Stimulated activated CD4-positive, alpha-beta T cell treated with anti-CD3 and anti-CD28 coated beads, TNF-alpha, amount 100 ng/mL, for 4 hours (primary cell): Measurements from ENCODE around the gene MYH15.

Source experiments
- DNase-seq, 3 experiments: peaks; one replicate each; pipeline ENCODE4 v3.0.0-alpha.2; 2020; ENCODE audit warnings: low read depth in 3 of 3

Gene MYH15

GRCh38 chr3:108415661-108416060, 94.7 kb downstream of the MYH15 start:
- no peak for DNase-seq

GRCh38 chr3:108414007-108414406, 96.4 kb downstream of the MYH15 start:
- DNase-seq: no peak

DNA sequence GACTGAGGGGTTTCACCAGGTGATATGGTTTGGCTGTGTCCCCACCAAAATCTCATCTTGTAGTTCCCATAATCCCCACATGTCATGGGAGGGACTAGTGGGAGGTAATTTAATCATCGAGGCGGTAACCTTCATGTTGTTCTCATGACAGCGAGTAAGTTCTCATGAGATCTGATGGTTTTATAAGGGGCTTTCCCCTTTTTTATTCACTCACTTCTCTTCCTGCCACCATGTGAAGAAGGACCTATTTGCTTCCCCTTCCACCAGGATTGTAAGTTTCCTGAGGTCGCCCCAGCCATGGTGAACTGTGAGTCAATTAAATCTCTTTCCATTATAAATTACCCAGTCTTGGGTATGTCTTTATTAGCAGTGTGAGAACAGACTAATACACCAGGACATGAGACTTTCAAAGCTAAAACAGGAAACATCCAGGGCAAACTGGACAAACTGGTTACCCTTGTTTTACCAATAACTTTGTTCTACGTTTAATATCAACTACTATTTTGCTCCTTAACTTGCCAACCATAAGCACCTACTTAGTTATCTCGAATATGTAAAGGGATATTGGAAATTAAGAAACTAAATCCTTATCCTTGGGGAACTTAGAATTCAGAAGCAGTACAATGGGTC, 98.2 kb downstream of the MYH15 start:
- no peak for DNase-seq

DNA sequence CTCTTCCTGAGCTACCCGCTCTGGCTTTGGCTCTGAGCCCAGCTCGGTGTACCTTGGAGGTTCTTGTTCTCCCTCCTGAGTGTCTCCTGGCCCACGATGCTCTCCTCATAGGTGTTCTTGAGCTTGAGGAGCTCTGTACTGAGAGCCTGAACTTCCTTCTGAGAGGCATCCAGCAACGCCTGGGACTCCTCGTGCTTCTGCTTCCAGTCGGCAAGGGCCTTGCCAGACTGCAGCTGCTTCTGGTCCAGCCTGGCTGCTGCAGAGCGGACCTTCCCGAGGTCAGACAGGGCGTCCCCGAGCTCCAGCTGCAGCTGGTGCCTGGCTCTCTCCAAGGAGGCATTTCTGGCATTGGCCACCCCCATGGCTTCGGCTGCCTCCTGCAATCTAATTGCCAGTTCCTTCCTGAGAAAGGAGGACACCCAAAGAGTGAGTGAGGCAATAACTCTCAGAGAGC, 99.8 kb downstream of the MYH15 start:
- DNase-seq: no peak

DNA sequence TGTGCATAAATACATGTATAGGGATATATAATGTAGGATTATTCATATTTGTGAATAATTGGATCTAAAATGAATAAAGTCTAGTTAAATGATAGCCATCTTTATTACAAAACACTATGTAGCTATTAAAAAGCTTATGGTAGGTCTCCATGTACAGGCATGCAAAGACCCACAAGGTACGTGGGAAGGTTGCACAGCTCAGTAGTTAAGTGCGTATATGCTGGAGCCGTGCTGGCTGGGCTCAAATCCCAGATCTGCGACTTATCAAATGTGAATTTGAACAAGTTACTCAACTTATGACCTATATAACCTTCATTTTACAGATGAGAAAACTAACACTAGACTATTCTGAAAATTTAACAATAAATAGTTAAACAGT, 100.6 kb downstream of the MYH15 start:
- no peak for DNase-seq

- DNase-seq: no peak
Measured at GRCh38 chr3:108408883-108409799, 101.3 kb downstream of the MYH15 start.

GRCh38 chr3:108407886-108408285, 102.5 kb downstream of the MYH15 start:
- DNase-seq: no peak

GRCh38 chr3:108406661-108407206, 103.7 kb downstream of the MYH15 start:
- DNase-seq: peak in 1 of 3 experiments; percentile 3

- DNase-seq: no peak
Measured at GRCh38 chr3:108406063-108406660, 104.2 kb downstream of the MYH15 start.

GRCh38 chr3:108404368-108404767, 106.0 kb downstream of the MYH15 start:
- no peak for DNase-seq

DNA sequence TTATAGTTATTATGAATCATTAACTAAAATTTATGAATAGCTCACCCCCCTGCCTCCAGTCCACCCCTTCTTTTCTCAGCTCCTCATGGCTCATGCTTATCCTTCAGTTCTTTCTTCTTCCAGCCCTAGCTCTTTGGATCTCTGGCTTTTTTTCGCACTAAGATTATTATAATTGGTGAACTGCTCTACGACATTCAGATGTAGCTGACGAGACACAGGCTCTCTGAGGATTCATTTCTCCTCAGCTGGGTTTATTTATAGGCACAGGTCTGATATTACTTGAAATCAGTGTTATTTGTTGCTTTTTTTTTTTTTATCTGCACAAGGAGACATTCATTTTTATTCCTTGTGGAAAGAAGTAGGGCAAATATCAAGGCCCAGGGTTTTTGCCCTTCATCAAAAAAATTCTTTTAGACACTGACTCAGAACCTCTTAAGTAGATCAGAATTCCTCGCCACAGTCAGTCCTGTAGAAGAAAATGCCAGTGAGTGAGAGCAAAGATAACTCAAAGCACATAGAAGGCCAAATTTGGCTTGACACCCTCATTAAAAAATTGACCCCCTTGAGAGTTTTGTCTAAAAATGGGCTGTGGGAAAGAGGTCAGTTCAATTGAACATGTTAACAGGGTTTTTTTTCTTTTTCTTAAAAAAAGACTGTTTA, 106.6 kb downstream of the MYH15 start:
- DNase-seq: no peak

- no peak for DNase-seq
Measured at GRCh38 chr3:108403198-108403597, 107.2 kb downstream of the MYH15 start.

DNA sequence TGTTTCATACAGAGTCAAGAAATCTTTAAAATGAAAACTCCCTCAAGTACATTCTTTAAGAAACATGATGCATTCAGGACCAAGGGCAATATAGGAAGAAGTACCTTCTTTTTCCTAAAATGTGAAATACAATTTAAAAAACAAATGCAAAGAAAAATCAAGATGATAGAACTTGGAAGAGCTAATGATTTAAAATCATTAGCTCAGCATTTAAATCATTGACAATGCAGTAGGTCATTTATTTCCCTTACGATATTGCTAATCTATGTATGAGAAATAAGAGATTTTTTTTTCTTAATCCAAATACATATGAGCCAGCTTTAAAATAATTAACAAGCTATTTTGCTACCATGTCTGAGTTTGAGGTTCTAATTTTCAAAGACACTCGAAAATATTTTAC, 108.6 kb downstream of the MYH15 start:
- no peak for DNase-seq

GRCh38 chr3:108398510-108398909, 111.9 kb downstream of the MYH15 start:
- no peak for DNase-seq

DNA sequence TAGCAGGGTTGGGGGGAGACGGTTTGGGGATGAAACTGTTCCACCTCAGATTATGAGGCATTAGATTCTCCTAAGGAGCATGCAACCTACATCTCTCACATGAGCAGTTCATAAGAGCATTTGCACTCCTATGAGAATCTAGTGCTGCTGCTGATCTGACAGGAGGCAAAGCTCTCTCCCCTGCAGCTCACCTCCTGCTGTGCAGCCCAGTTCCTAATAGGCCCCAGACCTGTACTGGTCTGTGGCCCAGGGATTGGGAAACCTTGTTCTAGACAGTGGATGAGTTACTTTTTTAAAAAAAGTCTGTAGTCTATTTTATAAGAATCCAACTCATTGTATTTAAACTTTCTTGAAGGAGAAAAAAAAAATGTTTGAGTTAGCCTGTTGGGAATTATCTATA, 114.1 kb downstream of the MYH15 start:
- DNase-seq: no peak

- DNase-seq: no peak
Measured at GRCh38 chr3:108394563-108394962, 115.8 kb downstream of the MYH15 start.

GRCh38 chr3:108394016-108394415, 116.4 kb downstream of the MYH15 start:
- DNase-seq: no peak

- no peak for DNase-seq
Measured at GRCh38 chr3:108393128-108393900, 117.1 kb downstream of the MYH15 start.

- no peak for DNase-seq
Measured at GRCh38 chr3:108391917-108392593, 118.3 kb downstream of the MYH15 start.

- no peak for DNase-seq
Measured at GRCh38 chr3:108389372-108389771, 121.0 kb downstream of the MYH15 start.
